ENCODE results near the gene RANGAP1.
A peak's percentile ranks its signal among the peaks of the same experiment; 100 is the strongest.

Gene RANGAP1

DNA sequence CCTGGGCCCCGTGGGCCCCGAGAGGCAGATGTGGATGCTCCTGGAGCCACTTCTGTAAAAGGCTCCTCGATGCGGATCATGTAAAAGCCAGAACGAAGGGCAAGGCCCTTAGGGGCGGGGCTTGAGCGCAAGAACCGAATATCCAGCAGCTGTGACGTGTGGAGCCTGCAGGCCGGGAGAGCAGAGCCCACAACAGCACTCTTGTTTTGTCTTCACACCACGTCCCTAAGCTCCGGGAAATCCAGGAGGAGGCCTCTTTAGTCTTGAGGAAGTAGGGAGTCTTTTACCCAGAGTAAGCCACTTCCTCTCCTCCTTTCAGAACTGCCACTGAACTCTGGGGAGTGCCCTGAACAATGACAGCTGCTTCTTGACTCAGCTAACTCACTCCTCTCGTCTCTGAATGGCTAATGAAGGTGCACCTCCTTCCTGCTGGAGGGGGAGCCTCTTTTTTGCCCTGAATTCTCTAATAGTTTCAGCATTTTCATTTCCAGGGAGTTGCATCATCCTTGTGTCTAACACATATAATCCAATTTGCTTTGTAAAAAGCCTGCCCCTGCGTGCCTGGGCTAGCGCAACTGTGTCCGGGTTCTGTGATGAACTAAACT lies 68.3 kb downstream of the RANGAP1 start:
- no peaks in the 10 kb centered on the region for H3K27me3 Mint-ChIP-seq
- peak; percentile 55 for DNase-seq
- H3K4me1 Mint-ChIP-seq (ENCODE audit: low read depth) = peaks cover 27% of the 10 kb centered on the region
- H3K9me3 Mint-ChIP-seq = no peaks in the 10 kb centered on the region
- no peak overlapping the region for H3K4me3 Mint-ChIP-seq
- H3K36me3 Mint-ChIP-seq (ENCODE audit: low read depth) = peaks cover 97% of the 10 kb centered on the region
- H3K27ac Mint-ChIP-seq = peak overlapping the region; percentile 74

DNA sequence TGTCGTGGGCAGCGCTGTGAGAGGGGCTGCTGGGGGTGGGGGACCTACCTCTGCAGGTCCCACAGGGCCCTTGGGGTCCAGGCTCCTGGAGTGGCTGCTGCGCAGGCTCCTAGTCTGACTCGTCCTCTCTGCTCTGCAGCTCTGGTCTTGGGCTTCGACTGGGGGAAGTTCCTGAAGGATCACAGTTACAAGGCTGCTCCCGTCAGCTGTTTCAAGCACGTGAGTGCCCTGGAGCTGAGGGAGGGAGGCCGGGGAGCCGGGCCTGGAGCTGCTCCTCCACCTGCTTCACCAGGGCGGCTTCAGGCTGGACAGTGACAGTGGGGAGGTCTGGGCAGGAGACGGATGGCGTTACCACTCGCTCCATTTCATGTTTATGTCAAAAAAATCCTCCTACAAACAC lies 69.0 kb downstream of the RANGAP1 start:
- H3K9me3 Mint-ChIP-seq = no peaks in the 10 kb centered on the region

DNA sequence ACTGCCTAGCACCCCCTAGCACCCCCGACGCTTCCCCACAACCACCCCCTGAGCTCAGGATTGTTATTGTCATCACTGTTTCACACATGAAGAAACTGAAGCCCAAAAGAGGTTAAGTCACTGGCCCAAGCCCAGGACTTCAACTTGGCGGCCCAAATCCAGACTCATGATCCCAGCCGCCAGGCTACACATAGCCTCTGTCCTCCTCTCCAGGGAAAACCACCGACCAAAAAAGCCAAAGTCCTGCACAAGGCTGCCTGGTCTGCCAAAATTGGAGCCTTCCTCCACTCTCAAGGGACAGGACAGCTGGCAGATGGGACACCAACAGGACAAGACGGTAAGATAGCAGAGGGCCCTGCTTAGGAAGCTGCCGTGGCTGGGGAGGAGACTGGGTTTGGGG lies 70.1 kb downstream of the RANGAP1 start:
- peak overlapping the region; percentile 44 for H3K27ac Mint-ChIP-seq
- H3K9me3 Mint-ChIP-seq = no peaks in the 10 kb centered on the region
- H3K27me3 Mint-ChIP-seq = no peaks in the 10 kb centered on the region
- H3K4me1 Mint-ChIP-seq (ENCODE audit: low read depth) = peaks cover 27% of the 10 kb centered on the region
- H3K36me3 Mint-ChIP-seq (ENCODE audit: low read depth) = peaks cover 92% of the 10 kb centered on the region
- H3K4me3 Mint-ChIP-seq = no peak overlapping the region
- no peak for DNase-seq

More for the DNA sequence above, 69.0 kb downstream of the RANGAP1 start:
- H3K4me3 Mint-ChIP-seq = no peak overlapping the region
- H3K4me1 Mint-ChIP-seq (ENCODE audit: low read depth) = peaks cover 27% of the 10 kb centered on the region
- peaks cover 97% of the 10 kb centered on the region for H3K36me3 Mint-ChIP-seq (ENCODE audit: low read depth)
- no peak for DNase-seq
- H3K27ac Mint-ChIP-seq = peak overlapping the region; percentile 74
- H3K27me3 Mint-ChIP-seq = no peaks in the 10 kb centered on the region

DNA sequence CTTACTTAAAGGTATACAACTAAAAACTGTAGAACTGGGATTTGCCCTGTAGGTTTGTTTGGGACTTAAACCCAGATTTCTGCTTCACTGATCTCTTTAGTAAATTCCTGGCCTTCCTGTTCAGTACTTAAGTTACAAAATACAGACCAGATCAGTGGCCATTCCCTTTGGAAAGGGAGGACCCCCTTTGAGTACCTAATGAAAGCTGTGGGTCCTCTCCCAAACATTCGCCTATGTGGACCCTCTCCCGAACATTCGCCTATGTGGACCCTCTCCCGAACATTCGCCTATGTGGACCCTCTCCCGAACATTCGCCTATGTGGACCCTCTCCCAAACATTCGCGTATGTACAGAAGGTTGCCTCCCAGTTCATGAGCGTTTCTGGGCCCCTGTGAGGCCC lies 70.6 kb downstream of the RANGAP1 start:
- Mint-ChIP-seq H3K27me3 (no peaks in the 10 kb centered on the region), H3K27ac (no peak overlapping the region), H3K4me1 (ENCODE audit: low read depth) (peaks cover 27% of the 10 kb centered on the region), H3K4me3 (no peak overlapping the region), H3K36me3 (ENCODE audit: low read depth) (peaks cover 92% of the 10 kb centered on the region), H3K9me3 (no peaks in the 10 kb centered on the region)
- DNase-seq = no peak

DNA sequence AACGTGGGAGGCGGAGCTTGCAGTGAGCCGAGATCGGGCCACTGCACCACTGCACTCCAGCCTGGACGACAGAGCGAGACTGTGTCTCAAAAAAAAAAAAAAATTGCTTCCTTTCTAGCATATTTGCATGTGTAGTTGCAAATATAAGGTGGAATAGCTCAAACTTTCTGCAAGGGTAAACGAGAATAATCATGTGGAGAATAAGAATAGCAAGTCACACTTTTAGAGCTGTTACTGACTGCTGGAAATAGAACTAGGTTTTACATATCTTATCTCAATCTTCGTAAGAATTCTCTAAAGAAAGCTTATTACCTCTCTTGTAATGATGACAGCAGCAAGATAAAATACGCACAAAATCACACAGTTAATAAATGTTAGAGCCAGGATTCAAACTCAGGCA lies 79.3 kb downstream of the RANGAP1 start:
- peaks cover 30% of the 10 kb centered on the region for H3K4me1 Mint-ChIP-seq (ENCODE audit: low read depth)
- DNase-seq = no peak
- peak overlapping the region; percentile 67 for H3K4me3 Mint-ChIP-seq
- H3K9me3 Mint-ChIP-seq = no peaks in the 10 kb centered on the region
- H3K27me3 Mint-ChIP-seq = peaks cover 4% of the 10 kb centered on the region
- peaks cover 55% of the 10 kb centered on the region for H3K36me3 Mint-ChIP-seq (ENCODE audit: low read depth)
- H3K27ac Mint-ChIP-seq = peak overlapping the region; percentile 78

DNA sequence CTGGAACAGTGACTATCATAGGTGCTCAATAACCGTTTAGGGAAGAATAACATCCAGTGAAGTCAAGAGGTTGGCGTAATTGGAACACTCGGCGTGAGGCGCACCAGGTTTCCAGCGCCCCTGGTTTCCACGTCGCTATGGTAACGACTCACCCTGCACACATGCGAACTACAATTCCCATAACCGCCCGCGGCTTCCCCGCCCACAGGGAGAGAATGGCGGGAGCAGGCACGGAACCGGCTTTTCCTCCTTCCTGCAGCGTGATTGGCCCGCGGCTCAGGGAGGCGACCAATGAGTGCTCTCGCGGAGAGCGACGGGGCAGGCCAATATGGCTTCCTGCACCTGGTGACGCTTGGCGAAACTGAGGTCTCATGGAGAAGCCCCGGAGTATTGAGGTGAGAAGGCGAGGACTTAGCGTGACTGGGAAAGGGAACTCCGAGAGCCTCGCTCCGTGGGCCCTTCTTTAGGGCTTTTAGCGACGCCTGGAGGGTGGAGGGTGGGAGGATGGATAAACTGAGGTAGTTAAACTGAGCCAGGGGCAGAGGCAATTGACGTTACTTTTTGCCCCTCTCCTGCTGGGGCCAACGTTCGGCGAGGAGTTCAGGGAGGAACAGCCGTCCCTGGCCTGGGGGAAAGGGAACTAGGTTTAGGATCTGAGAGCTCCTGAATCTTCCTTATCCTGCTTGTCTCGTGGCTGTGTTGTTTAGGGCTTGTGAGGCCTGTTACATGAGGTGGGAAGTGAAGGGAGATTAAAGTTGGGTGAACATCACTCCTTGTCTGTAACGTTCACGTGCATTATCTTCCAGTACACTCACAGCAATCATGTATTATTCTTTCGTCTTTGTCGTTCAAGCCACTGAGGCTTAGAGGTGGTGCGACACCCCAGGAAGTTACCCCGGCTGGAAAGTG lies 80.7 kb downstream of the RANGAP1 start, which contains the start of gene L3MBTL2:
TSS of gene L3MBTL2 (plus strand) at position 321 of the 909 bp plus-strand sequence. CDS start at position 372, 51 bp downstream.
- Mint-ChIP-seq H3K27ac (peak within 1 kb of the TSS; percentile 98), H3K27me3 (peaks cover 4% of the 10 kb centered on the region), H3K9me3 (no peaks in the 10 kb centered on the region), H3K4me3 (peak within 1 kb of the TSS; percentile 97), H3K36me3 (ENCODE audit: low read depth) (peaks cover 43% of the 10 kb centered on the region), H3K4me1 (ENCODE audit: low read depth) (peaks cover 30% of the 10 kb centered on the region)
- peak; percentile 98 for DNase-seq

DNA sequence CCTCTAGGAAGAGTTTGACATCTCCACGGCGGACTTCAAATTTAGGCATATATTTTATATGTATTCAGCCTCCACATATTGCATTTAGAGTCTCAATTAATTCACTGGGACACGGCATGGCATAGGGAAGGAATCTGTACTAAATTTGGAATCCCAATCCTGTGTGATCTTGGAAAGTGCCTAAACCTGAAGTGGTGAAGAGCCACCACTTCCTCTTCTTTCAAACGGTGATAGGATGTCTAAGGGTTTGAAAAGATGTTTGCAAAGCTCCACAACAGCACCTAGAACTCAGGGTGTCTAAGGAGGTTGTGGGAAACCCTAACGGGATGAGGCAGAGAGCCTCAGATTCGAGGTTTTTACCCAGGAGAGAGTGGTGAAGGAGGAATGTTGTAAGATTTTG lies 81.9 kb downstream of the RANGAP1 start:
- Mint-ChIP-seq H3K4me1 (ENCODE audit: low read depth) (peaks cover 30% of the 10 kb centered on the region), H3K4me3 (no peak overlapping the region), H3K27ac (no peak overlapping the region), H3K27me3 (peaks cover 4% of the 10 kb centered on the region), H3K9me3 (no peaks in the 10 kb centered on the region), H3K36me3 (ENCODE audit: low read depth) (peaks cover 32% of the 10 kb centered on the region)
- DNase-seq = no peak

DNA sequence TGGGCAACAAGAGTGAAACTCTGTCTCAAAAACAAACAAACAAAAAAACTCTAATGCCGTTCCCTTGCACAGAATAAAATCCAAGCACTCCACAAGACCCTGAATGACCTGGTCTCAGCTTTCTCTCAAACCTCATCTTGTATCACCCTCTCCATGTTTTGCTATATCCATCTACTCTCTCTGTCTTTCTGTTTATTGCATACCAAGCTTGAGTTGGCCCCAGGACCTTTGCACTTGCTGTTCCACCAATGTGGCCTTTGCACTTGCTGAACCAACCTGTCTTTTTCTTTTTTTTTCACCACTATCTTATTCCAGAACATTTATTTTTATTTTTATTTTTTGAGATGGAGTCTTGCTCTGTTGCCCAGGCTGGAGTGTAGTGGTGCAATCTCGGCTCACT lies 82.9 kb downstream of the RANGAP1 start:
- H3K9me3 Mint-ChIP-seq = no peaks in the 10 kb centered on the region
- peaks cover 4% of the 10 kb centered on the region for H3K27me3 Mint-ChIP-seq
- H3K4me3 Mint-ChIP-seq = no peak overlapping the region
- peaks cover 23% of the 10 kb centered on the region for H3K36me3 Mint-ChIP-seq (ENCODE audit: low read depth)
- peaks cover 31% of the 10 kb centered on the region for H3K4me1 Mint-ChIP-seq (ENCODE audit: low read depth)
- no peak for DNase-seq
- no peak overlapping the region for H3K27ac Mint-ChIP-seq

DNA sequence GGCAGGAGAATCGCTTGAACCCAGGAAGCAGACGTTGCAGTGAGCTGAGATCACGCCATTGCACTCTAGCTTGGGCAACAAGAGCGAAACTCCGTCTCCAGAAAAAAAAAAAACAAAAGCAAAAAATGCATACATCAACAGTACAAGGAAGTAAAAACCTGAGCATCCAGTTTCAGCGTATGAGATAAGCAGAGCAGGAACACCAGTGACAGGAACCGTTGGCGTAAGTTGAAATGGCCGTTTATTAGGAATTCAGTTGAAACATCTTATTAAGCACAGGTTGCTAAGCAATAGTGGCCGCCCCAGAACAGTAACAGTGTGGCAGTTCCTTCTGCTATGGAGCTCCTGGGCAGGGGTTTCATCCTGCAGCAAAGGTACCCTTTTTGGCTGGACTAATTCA lies 84.8 kb downstream of the RANGAP1 start:
- peaks cover 8% of the 10 kb centered on the region for H3K36me3 Mint-ChIP-seq (ENCODE audit: low read depth)
- peaks cover 4% of the 10 kb centered on the region for H3K27me3 Mint-ChIP-seq
- no peak overlapping the region for H3K4me3 Mint-ChIP-seq
- no peaks in the 10 kb centered on the region for H3K9me3 Mint-ChIP-seq
- no peak overlapping the region for H3K27ac Mint-ChIP-seq
- peaks cover 31% of the 10 kb centered on the region for H3K4me1 Mint-ChIP-seq (ENCODE audit: low read depth)
- no peak for DNase-seq

DNA sequence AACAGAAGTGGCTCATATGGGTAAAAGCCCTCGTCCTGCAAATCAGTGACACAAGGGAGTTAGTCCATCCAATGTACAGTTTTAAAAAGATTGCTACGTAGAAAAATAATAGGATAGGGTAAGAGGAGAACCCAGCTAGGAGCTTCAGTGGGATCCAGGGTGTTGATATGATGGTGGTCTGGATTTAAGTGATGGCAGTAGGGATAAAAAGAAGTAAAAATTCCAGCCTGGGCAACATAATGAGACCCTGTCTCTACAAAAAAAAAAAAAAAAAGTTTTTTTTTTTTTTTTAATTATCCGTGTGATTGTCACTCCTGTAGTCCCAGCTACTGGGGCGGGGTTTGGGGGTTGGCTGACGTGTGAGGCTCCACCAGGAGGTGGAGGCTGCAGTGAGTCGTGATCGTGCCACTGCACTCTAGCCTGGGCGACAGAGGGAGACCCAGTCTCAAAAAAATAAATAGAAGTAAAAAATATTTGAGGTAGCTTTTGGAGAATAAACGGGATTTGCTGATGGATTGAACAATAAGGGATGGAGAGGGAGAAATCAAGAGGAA lies 87.9 kb downstream of the RANGAP1 start:
- no peaks in the 10 kb centered on the region for H3K36me3 Mint-ChIP-seq (ENCODE audit: low read depth)
- DNase-seq = peak; percentile 67
- peak overlapping the region; percentile 86 for H3K4me3 Mint-ChIP-seq
- peaks cover 17% of the 10 kb centered on the region for H3K4me1 Mint-ChIP-seq (ENCODE audit: low read depth)
- H3K27ac Mint-ChIP-seq = peak overlapping the region; percentile 63
- peaks cover under 1% of the 10 kb centered on the region for H3K27me3 Mint-ChIP-seq
- H3K9me3 Mint-ChIP-seq = no peaks in the 10 kb centered on the region

DNA sequence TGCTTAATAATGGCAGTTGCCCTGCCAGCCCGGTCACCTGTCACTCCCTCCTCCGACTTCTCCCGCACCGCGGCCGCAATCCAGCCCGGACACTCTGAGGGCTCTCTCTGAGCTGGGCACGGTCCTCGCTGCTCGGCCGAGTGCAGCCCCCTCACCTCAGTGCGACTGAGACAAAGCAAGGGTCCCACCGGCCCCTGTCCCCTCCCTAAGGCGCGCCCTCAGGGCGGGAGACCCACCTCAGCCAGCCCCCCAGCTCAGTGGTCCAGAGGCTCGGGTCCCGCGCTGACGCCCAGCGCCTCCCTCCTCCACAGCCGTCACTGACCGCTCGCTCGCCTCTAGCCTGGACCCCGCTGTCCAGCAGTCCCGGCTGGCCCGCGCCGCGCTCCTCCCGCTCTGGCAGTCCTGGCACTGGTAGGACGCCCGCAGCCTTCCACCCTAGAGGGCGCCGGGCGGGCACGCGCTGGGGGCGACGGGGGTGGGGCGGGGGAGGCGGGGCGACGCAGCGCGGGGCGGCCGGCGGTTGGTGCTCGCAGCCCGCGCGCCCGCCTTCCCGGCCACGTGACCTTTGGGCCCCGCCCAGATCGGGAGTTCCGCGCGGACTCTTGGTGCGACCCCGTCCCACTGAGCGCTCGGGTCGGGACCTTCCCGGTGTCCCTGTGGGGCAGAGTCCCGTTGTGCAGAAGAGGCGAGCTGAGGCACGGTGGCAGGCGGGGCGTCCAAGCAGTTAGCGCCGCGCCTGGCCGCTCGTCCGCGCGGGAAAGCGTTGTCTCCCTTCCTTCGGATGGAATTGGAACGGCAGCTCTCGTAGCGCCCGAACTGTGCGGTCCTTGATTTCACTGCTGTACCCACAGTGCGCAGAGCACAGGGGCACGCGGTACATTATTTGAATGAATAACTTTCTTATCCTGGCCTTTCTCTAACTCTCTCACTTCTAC lies 88.7 kb downstream of the RANGAP1 start:
- Mint-ChIP-seq H3K36me3 (ENCODE audit: low read depth) (no peaks in the 10 kb centered on the region), H3K27ac (peak overlapping the region; percentile 63), H3K27me3 (no peaks in the 10 kb centered on the region), H3K4me1 (ENCODE audit: low read depth) (peaks cover 17% of the 10 kb centered on the region), H3K9me3 (no peaks in the 10 kb centered on the region), H3K4me3 (peak overlapping the region; percentile 86)
- DNase-seq = peak; percentile 91

Measured in activated T-cell treated with anti-CD3 and anti-CD28 coated beads, Interleukin-2, amount 50 U/mL, for 24 hours (primary cell).